Fibroblast of lung (primary cell): ENCODE data around the gene SLC66A3.

Source experiments
- CTCF ChIP-seq, 2 donors: IDR thresholded peaks in 1 of 2; conservative IDR thresholded peaks in 1 of 2; 1 replicate in 1 of 2; 2 replicates in 1 of 2; pipeline ENCODE4 v1.5.1; 2011 to 2012; ENCODE audit warnings: low read length in 2 of 2, control low read depth in 1 of 2, inconsistent platforms in 1 of 2, low read depth in 1 of 2, mild to moderate bottlenecking in 1 of 2
- EZH2 ChIP-seq: IDR thresholded peaks from 2 replicates; pipeline ENCODE4 v1.5.1; 2012; ENCODE audit warnings: low read length, control low read depth, mild to moderate bottlenecking; ENCODE audit errors: missing control alignments

- no peak for TF ChIP-seq CTCF (conservative IDR thresholded peaks at IDR 0.05 in 1 of 2, IDR thresholded peaks at IDR 0.05 in 1 of 2; ENCODE audit: low read depth in 1 of 2, low read length in 2 of 2)
- TF ChIP-seq EZH2 = no peak
Measured at GRCh38 chr2:11144077-11144737, 11.1 kb upstream of the SLC66A3 start.
